HEK293 (cell line): ENCODE data around the gene INO80.

Source experiments
- CTCF ChIA-PET: fragments of 350-600 bp; formaldehyde crosslinking; extraction: SDS; loops from one replicate; lab custom pipeline; 2021; ENCODE audit warnings: antibody characterized with exemption; lab: Yijun Ruan, JAX
- POLR2A ChIA-PET: fragments of 300-600 bp; formaldehyde crosslinking; extraction: SDS; loops from one replicate; lab custom pipeline; 2020; ENCODE audit warnings: antibody characterized with exemption, inconsistent platforms; lab: Yijun Ruan, JAX
- H3K27ac ChIP-seq: fragments of 200-500 bp; sonication (Bioruptor generic); 2 replicates; pipeline ENCODE4 v1.5.1; 2014; ENCODE audit warnings: low read depth, low read length, control low read depth, inconsistent platforms; ENCODE audit errors: extremely low read depth
- H3K36me3 ChIP-seq, 2 experiments: fragments of 200-500 bp in 1 of 2; sonication (Bioruptor generic) in 1 of 2; 1 replicate in 1 of 2; 2 replicates in 1 of 2; pipeline ENCODE4 v1.5.1; 2014 to 2017; ENCODE audit warnings: inconsistent platforms in 2 of 2, low read length in 2 of 2; ENCODE audit not compliant: control insufficient read depth in 2 of 2, insufficient read depth in 1 of 2
- H3K4me1 ChIP-seq: fragments of 200-500 bp; sonication (Bioruptor generic); 2 replicates; pipeline ENCODE4 v1.5.1; 2014; ENCODE audit warnings: mild to moderate bottlenecking, low read length, inconsistent platforms; ENCODE audit not compliant: control insufficient read depth, insufficient read depth
- H3K4me3 ChIP-seq: 2 replicates; pipeline ENCODE4 v1.5.1; 2011; ENCODE audit warnings: low read depth, mild to moderate bottlenecking, control low read depth, low read length, moderate library complexity
- H3K9me3 ChIP-seq: fragments of 200-500 bp; sonication (Bioruptor generic); 2 replicates; pipeline ENCODE4 v1.5.1; 2014; ENCODE audit warnings: low read depth, low read length, inconsistent platforms; ENCODE audit not compliant: control insufficient read depth, insufficient read depth
- FEZF1 ChIP-seq: fragments of 450-650 bp; formaldehyde crosslinking; IDR thresholded peaks from 2 replicates; pipeline ENCODE4 v1.5.1; 2016; ENCODE audit warnings: missing biosample characterization, missing genetic modification characterization
- KLF17 ChIP-seq: fragments of 450-650 bp; formaldehyde crosslinking; IDR thresholded peaks from 2 replicates; pipeline ENCODE4 v1.5.1; 2016; ENCODE audit warnings: missing biosample characterization, missing genetic modification characterization
- KLF7 ChIP-seq: fragments of 450-650 bp; formaldehyde crosslinking; IDR thresholded peaks from 2 replicates; pipeline ENCODE4 v1.5.1; 2016; ENCODE audit warnings: missing biosample characterization, missing genetic modification characterization, borderline replicate concordance
- SP3 ChIP-seq: fragments of 450-650 bp; formaldehyde crosslinking; IDR thresholded peaks from 2 replicates; pipeline ENCODE4 v1.5.1; 2016; ENCODE audit warnings: missing biosample characterization, missing genetic modification characterization
- TSHZ1 ChIP-seq: fragments of 450-650 bp; formaldehyde crosslinking; IDR thresholded peaks from 2 replicates; pipeline ENCODE4 v1.5.1; 2016; ENCODE audit warnings: missing biosample characterization, missing genetic modification characterization, borderline replicate concordance
- ZBTB20 ChIP-seq: fragments of 450-650 bp; formaldehyde crosslinking; IDR thresholded peaks from 2 replicates; pipeline ENCODE4 v1.5.1; 2016; ENCODE audit warnings: missing biosample characterization, missing genetic modification characterization
- ZNF169 ChIP-seq: fragments of 450-650 bp; formaldehyde crosslinking; IDR thresholded peaks from 2 replicates; pipeline ENCODE4 v1.5.1; 2016; ENCODE audit warnings: missing biosample characterization, missing genetic modification characterization
- ZNF19 ChIP-seq: fragments of 450-650 bp; formaldehyde crosslinking; IDR thresholded peaks from 2 replicates; pipeline ENCODE4; 2016; ENCODE audit warnings: missing biosample characterization, missing genetic modification characterization, low read depth
- ZNF202 ChIP-seq: fragments of 450-650 bp; formaldehyde crosslinking; IDR thresholded peaks from 2 replicates; pipeline ENCODE4 v1.5.1; 2016; ENCODE audit warnings: missing biosample characterization, missing genetic modification characterization, borderline replicate concordance
- ZNF248 ChIP-seq: fragments of 450-650 bp; formaldehyde crosslinking; IDR thresholded peaks from 2 replicates; pipeline ENCODE4 v1.5.1; 2017; ENCODE audit warnings: missing biosample characterization, missing genetic modification characterization
- ZNF341 ChIP-seq: fragments of 450-650 bp; formaldehyde crosslinking; IDR thresholded peaks from 2 replicates; pipeline ENCODE4; 2016; ENCODE audit warnings: low read depth, missing biosample characterization, missing genetic modification characterization
- ZNF561 ChIP-seq: fragments of 450-650 bp; IDR thresholded peaks from 2 replicates; pipeline ENCODE4 v1.5.1; 2018; ENCODE audit warnings: missing biosample characterization, missing genetic modification characterization, borderline replicate concordance
- ZNF639 ChIP-seq: fragments of 450-650 bp; formaldehyde crosslinking; IDR thresholded peaks from 2 replicates; pipeline ENCODE4 v1.5.1; 2016; ENCODE audit warnings: missing biosample characterization, missing genetic modification characterization
- ZNF692 ChIP-seq: fragments of 450-650 bp; formaldehyde crosslinking; IDR thresholded peaks from 2 replicates; pipeline ENCODE4 v1.5.1; 2016; ENCODE audit warnings: missing biosample characterization, missing genetic modification characterization
- ZNF768 ChIP-seq: fragments of 450-650 bp; formaldehyde crosslinking; IDR thresholded peaks from 2 replicates; pipeline ENCODE4 v1.5.1; 2018; ENCODE audit warnings: missing biosample characterization, mild to moderate bottlenecking, missing genetic modification characterization
- ZNF791 ChIP-seq: fragments of 450-650 bp; formaldehyde crosslinking; IDR thresholded peaks from 2 replicates; pipeline ENCODE4 v1.5.1; 2016; ENCODE audit warnings: missing biosample characterization, missing genetic modification characterization
- ZSCAN4 ChIP-seq: fragments of 450-650 bp; formaldehyde crosslinking; IDR thresholded peaks from 2 replicates; pipeline ENCODE4 v1.5.1; 2017; ENCODE audit warnings: missing biosample characterization, missing genetic modification characterization

The INO80 gene

GRCh38 chr15:41042851-41043250 is 73.2 kb downstream of the INO80 start:
- POLR2A ChIA-PET = no interaction called here
- H3K36me3 ChIP-seq = peaks cover 22 to 65% of the 10 kb centered on the region in 2 experiments
- no peak overlapping the region for H3K4me3 ChIP-seq
- CTCF ChIA-PET = no interaction called here
- H3K9me3 ChIP-seq = no peaks in the 10 kb centered on the region
- peaks cover 3% of the 10 kb centered on the region; the same call in 1 of the 2 replicates for H3K4me1 ChIP-seq
- no peak overlapping the region for H3K27ac ChIP-seq
- no peak for TF ChIP-seq SP3
- no peak for TF ChIP-seq ZNF561
- TF ChIP-seq ZNF341 (tag by site-specific recombination) = no peak

GRCh38 chr15:41039121-41039520 is 77.0 kb downstream of the INO80 start:
- Histone ChIP-seq H3K36me3 (peaks cover 6 to 40% of the 10 kb centered on the region in 2 experiments; a peak in 2 of 3 replicates), H3K27ac (no peak overlapping the region), H3K9me3 (no peaks in the 10 kb centered on the region)
- POLR2A ChIA-PET = no interaction called here
- no peak for TF ChIP-seq KLF7 (tag by site-specific recombination)
- no peak for TF ChIP-seq ZNF639
- TF ChIP-seq ZNF202 (tag by site-specific recombination) = no peak
- no peak for TF ChIP-seq ZNF692 (tag by site-specific recombination)
- TF ChIP-seq ZSCAN4 = no peak
- no peak for TF ChIP-seq TSHZ1 (tag by site-specific recombination)
- no peak for TF ChIP-seq FEZF1 (tag by site-specific recombination)
- TF ChIP-seq ZBTB20 (tag by site-specific recombination) = no peak
- TF ChIP-seq ZNF248 (tag by site-specific recombination) = no peak
- TF ChIP-seq ZNF791 = no peak
- TF ChIP-seq ZNF19 (tag by site-specific recombination) = no peak
- TF ChIP-seq KLF17 = no peak
- TF ChIP-seq ZNF768 (tag by site-specific recombination) = no peak
- no peak for TF ChIP-seq ZNF169
- TF ChIP-seq, all 188 proteins: peak for 0
- H3K4me3 ChIP-seq = no peak overlapping the region
- H3K4me1 ChIP-seq = peaks cover 5% of the 10 kb centered on the region; the same call in 1 of the 2 replicates
- CTCF ChIA-PET = no interaction called here
